NB4 (cell line): Measurements from ENCODE around the gene AXIN2.

Experiments used
- CTCF ChIP-seq: IDR thresholded peaks from one replicate; pipeline ENCODE4 v1.5.1; 2012; ENCODE audit warnings: low read depth, low read length
- POLR2A ChIP-seq: IDR thresholded peaks from 2 replicates; pipeline ENCODE4 v1.6.1; 2011; ENCODE audit warnings: mild to moderate bottlenecking; ENCODE audit not compliant: insufficient read length; ENCODE audit errors: extremely low read depth

DNA sequence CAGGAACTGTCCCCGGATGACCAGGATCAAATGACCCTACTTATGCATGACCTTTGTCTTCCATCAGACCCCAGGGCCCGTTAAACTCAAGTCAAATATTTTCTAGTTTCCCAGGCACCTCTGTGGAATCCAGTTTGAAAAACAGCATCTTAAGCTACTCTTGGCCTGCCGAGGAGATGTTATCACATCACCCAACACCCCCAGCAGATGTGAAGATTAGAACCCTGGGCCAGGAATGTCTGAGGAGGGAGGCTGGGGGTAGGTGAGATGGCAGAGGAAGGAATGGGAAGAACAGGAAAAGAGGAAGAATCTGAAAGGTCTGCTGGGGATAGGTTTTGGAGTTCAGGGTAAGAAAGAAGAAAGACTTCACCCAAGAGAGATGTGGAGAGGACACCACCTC, 79.2 kb downstream of the AXIN2 start:
- TF ChIP-seq CTCF (no peak), POLR2A (no peak)
